ENCODE data around the gene RNF112. TPM values are rescaled to one million over a fixed set of nuclear protein-coding genes. Genes with fewer than 3 reads are reported as not detected.

The RNF112 gene
- total RNA-seq, 4 donors from 2014 or later = 0.83 to 3.5 (median 2.2) TPM

- no peaks in the 10 kb centered on the region for H3K9me3 ChIP-seq
- TF ChIP-seq, protein P1, sequence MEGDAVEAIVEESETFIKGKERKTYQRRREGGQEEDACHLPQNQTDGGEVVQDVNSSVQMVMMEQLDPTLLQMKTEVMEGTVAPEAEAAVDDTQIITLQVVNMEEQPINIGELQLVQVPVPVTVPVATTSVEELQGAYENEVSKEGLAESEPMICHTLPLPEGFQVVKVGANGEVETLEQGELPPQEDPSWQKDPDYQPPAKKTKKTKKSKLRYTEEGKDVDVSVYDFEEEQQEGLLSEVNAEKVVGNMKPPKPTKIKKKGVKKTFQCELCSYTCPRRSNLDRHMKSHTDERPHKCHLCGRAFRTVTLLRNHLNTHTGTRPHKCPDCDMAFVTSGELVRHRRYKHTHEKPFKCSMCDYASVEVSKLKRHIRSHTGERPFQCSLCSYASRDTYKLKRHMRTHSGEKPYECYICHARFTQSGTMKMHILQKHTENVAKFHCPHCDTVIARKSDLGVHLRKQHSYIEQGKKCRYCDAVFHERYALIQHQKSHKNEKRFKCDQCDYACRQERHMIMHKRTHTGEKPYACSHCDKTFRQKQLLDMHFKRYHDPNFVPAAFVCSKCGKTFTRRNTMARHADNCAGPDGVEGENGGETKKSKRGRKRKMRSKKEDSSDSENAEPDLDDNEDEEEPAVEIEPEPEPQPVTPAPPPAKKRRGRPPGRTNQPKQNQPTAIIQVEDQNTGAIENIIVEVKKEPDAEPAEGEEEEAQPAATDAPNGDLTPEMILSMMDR (IDR thresholded peaks at IDR 0.05) = no peak
- TF ChIP-seq POLR2A (IDR thresholded peaks at IDR 0.05) = no peak
- peaks cover 12 to 36% of the 10 kb centered on the region in 2 donors for H3K4me1 ChIP-seq
- H3K27ac ChIP-seq = peak overlapping the region; percentile 14 to 88 (median 75)
- 73 to 83% methylated on average over 5 of the region's 5 CpGs for whole genome bisulfite sequencing, 2 donors
- no peak overlapping the region for H3K4me3 ChIP-seq (replicated peaks in 1 of 3)
- no peaks in the 10 kb centered on the region for H3K27me3 ChIP-seq
- H3K36me3 ChIP-seq = no peaks in the 10 kb centered on the region
- intact Hi-C loops (cut with DNase I) = no loop called here
- DNase-seq = peak in 1 of 2 donors; percentile 29
These were observed 21.9 kb upstream of the RNF112 start for GRCh38 chr17:19388791-19389785.

DNA sequence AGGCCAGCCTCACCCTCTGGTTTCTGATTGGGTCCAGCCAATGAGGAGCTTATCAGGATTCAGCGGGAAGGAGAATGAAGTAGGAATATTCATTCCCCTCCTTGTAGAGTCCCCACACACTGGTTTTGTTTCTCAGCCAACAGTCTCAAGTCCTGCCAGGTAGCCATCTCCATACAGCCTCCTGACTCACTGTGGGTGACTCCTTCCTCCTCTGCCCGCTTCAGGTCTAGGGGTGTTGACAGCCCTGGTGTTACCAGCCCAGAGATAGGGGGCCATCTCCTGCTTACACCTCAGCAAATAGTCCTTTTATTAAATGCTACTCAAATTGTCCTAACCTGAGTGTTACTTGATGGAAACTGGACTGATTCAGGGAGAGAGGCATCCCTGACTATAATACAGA, 20.1 kb upstream of the RNF112 start:
- no peak for TF ChIP-seq POLR2A (IDR thresholded peaks at IDR 0.05)
- TF ChIP-seq, protein P1 (IDR thresholded peaks at IDR 0.05) = no peak
- Histone ChIP-seq H3K27ac (no peak overlapping the region), H3K9me3 (no peaks in the 10 kb centered on the region), H3K4me1 (peaks cover 12 to 24% of the 10 kb centered on the region in 2 donors), H3K4me3 (replicated peaks in 1 of 3) (no peak overlapping the region), H3K36me3 (no peaks in the 10 kb centered on the region), H3K27me3 (no peaks in the 10 kb centered on the region)
- 93 to 94% methylated on average over 2 of the region's 2 CpGs for WGBS, 2 donors
- DNase-seq = no peak
- intact Hi-C loops (cut with DNase I) = no loop called here

- Histone ChIP-seq H3K9me3 (no peaks in the 10 kb centered on the region), H3K4me1 (peaks cover 12 to 24% of the 10 kb centered on the region in 2 donors), H3K4me3 (replicated peaks in 1 of 3) (no peak overlapping the region), H3K27ac (no peak overlapping the region), H3K27me3 (no peaks in the 10 kb centered on the region), H3K36me3 (no peaks in the 10 kb centered on the region)
- no peak for TF ChIP-seq POLR2A (IDR thresholded peaks at IDR 0.05)
- TF ChIP-seq, protein P1 (IDR thresholded peaks at IDR 0.05) = no peak
- intact Hi-C loops (cut with DNase I) = no loop called here
- 85 to 95% methylated on average over 4 to 7 of the region's 7 CpGs for WGBS, 2 donors
- DNase-seq = no peak
These were observed 19.6 kb upstream of the RNF112 start for GRCh38 chr17:19391432-19391831.

DNA sequence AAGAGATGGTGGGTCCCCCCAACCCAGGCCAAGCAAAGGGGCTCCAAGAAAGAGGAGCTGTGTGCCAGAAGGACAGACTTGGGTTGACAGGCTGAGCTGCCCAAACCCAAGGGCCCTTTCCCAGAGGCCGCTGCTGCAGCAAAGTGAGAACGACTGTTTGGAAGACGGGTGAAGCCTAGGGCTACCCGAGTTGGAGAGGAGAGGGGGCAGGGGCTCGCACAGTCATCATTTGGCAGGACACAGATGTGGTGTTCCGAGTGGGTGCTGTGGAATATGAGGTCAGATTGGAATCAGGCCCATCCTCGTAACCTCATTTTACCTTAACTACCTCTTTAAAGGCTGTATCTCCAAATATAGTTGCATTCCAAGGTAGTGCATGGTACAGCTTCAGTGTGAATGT, 18.7 kb upstream of the RNF112 start:
- 72 to 81% methylated on average over 7 of the region's 7 CpGs for WGBS, 2 donors
- Histone ChIP-seq H3K27me3 (no peaks in the 10 kb centered on the region), H3K27ac (no peak overlapping the region), H3K36me3 (no peaks in the 10 kb centered on the region), H3K4me3 (replicated peaks in 1 of 3) (no peak overlapping the region), H3K4me1 (peaks cover 8 to 18% of the 10 kb centered on the region in 2 donors), H3K9me3 (no peaks in the 10 kb centered on the region)
- intact Hi-C loops (cut with DNase I) = no loop called here
- TF ChIP-seq, protein P1 (IDR thresholded peaks at IDR 0.05) = no peak
- no peak for TF ChIP-seq POLR2A (IDR thresholded peaks at IDR 0.05)
- no peak for DNase-seq

DNA sequence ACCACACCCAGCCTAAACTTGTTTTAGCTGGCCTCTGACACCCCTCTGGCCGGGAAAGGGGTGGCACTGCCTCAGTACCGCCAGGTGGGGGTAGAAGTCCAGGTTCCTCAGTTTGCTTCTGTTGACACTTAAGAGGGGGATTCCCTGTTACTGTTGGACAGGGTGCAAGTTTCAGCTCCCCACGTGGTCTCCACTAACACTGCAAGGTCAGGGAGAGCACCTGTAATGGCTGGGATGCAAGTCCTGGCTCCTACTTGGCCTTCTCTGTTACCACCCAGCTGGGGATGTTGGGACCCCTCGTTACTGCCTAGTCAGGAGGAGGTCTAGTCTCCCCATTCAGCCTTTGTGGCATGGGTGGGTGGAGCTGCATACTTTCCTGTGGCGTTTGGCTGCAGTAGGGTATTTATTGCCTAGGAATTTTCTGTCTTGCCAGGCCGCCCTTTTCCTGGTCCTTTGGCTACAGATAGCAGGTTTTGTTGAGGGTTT, 13.4 kb upstream of the RNF112 start:
- Histone ChIP-seq H3K4me1 (peaks cover 15 to 26% of the 10 kb centered on the region in 2 donors), H3K9me3 (no peaks in the 10 kb centered on the region), H3K36me3 (no peaks in the 10 kb centered on the region), H3K4me3 (replicated peaks in 1 of 3) (no peak overlapping the region), H3K27me3 (no peaks in the 10 kb centered on the region), H3K27ac (peak overlapping the region; percentile 3 to 69 (median 57))
- intact Hi-C loops (cut with DNase I) = no loop called here
- 69 to 86% methylated on average over 6 of the region's 6 CpGs for WGBS, 2 donors
- no peak for DNase-seq
- TF ChIP-seq POLR2A (IDR thresholded peaks at IDR 0.05) = no peak
- TF ChIP-seq, protein P1 (IDR thresholded peaks at IDR 0.05) = no peak
